ENCODE data around the gene TNFRSF11A. TPM values are rescaled to one million over a fixed set of nuclear protein-coding genes. Genes with fewer than 3 reads are reported as not detected.

TNFRSF11A gene
- total and polyA plus RNA-seq, 4 donors, result 0.87 to 2.3 (median 1.4) TPM

- H3K9me3 ChIP-seq (ENCODE audit: control insufficient read depth, insufficient read depth, low read length), result no peaks in the 10 kb centered on the region
- no peaks in the 10 kb centered on the region for H3K27me3 ChIP-seq (ENCODE audit: control insufficient read depth, insufficient read depth, low read length)
- H3K4me3 ChIP-seq (ENCODE audit: low read depth, low read length), result no peak overlapping the region
- H3K36me3 ChIP-seq (ENCODE audit: control insufficient read depth, insufficient read depth, low read length), result no peaks in the 10 kb centered on the region
- 84% methylated on average over 8 of the region's 9 CpGs for WGBS (ENCODE audit: insufficient coverage)
- H3K27ac ChIP-seq (ENCODE audit: low read depth, low read length), result no peak overlapping the region
- DNase-seq (ENCODE audit: low read depth in 4 of 6, low spot score in 6 of 6), result no peak
- no peaks in the 10 kb centered on the region for H3K4me1 ChIP-seq (ENCODE audit: control insufficient read depth, insufficient read depth, low read length)
Measured at GRCh38 chr18:62420513-62421209, 95.6 kb downstream of the TNFRSF11A start.

- no peaks in the 10 kb centered on the region for H3K27me3 ChIP-seq (ENCODE audit: control insufficient read depth, insufficient read depth, low read length)
- WGBS (ENCODE audit: insufficient coverage), result 1% methylated on average over 12 of the region's 14 CpGs
- peak; percentile 80 to 96 (median 85) for DNase-seq (ENCODE audit: low read depth in 4 of 6, low spot score in 6 of 6)
- no peaks in the 10 kb centered on the region for H3K36me3 ChIP-seq (ENCODE audit: control insufficient read depth, insufficient read depth, low read length)
- H3K9me3 ChIP-seq (ENCODE audit: control insufficient read depth, insufficient read depth, low read length), result no peaks in the 10 kb centered on the region
- no peaks in the 10 kb centered on the region for H3K4me1 ChIP-seq (ENCODE audit: control insufficient read depth, insufficient read depth, low read length)
- peak overlapping the region; percentile 35 for H3K27ac ChIP-seq (ENCODE audit: low read depth, low read length)
- peak overlapping the region; percentile 35 for H3K4me3 ChIP-seq (ENCODE audit: low read depth, low read length)
Measured at GRCh38 chr18:62425465-62426190, 100.5 kb downstream of the TNFRSF11A start.

- WGBS (ENCODE audit: insufficient coverage), result 43% methylated on average over 1 of the region's 3 CpGs
- Histone ChIP-seq H3K27me3 (ENCODE audit: control insufficient read depth, insufficient read depth, low read length) (no peaks in the 10 kb centered on the region), H3K9me3 (ENCODE audit: control insufficient read depth, insufficient read depth, low read length) (no peaks in the 10 kb centered on the region), H3K4me1 (ENCODE audit: control insufficient read depth, insufficient read depth, low read length) (no peaks in the 10 kb centered on the region), H3K27ac (ENCODE audit: low read depth, low read length) (no peak overlapping the region), H3K4me3 (ENCODE audit: low read depth, low read length) (no peak overlapping the region), H3K36me3 (ENCODE audit: control insufficient read depth, insufficient read depth, low read length) (no peaks in the 10 kb centered on the region)
- no peak for DNase-seq (ENCODE audit: low read depth in 4 of 6, low spot score in 6 of 6)
Measured at GRCh38 chr18:62426191-62426488, 101.0 kb downstream of the TNFRSF11A start.

GRCh38 chr18:62432176-62432575, 107.1 kb downstream of the TNFRSF11A start:
- no peaks in the 10 kb centered on the region for H3K36me3 ChIP-seq (ENCODE audit: control insufficient read depth, insufficient read depth, low read length)
- H3K27ac ChIP-seq (ENCODE audit: low read depth, low read length), result no peak overlapping the region
- WGBS (ENCODE audit: insufficient coverage), result 100% methylated on average over 1 of the region's 4 CpGs
- H3K4me3 ChIP-seq (ENCODE audit: low read depth, low read length), result no peak overlapping the region
- H3K4me1 ChIP-seq (ENCODE audit: control insufficient read depth, insufficient read depth, low read length), result no peaks in the 10 kb centered on the region
- DNase-seq (ENCODE audit: low read depth in 4 of 6, low spot score in 6 of 6), result no peak
- no peaks in the 10 kb centered on the region for H3K9me3 ChIP-seq (ENCODE audit: control insufficient read depth, insufficient read depth, low read length)
- no peaks in the 10 kb centered on the region for H3K27me3 ChIP-seq (ENCODE audit: control insufficient read depth, insufficient read depth, low read length)

- 90% methylated on average over 2 of the region's 4 CpGs for WGBS (ENCODE audit: insufficient coverage)
- H3K36me3 ChIP-seq (ENCODE audit: control insufficient read depth, insufficient read depth, low read length), result no peaks in the 10 kb centered on the region
- no peak for DNase-seq (ENCODE audit: low read depth in 4 of 6, low spot score in 6 of 6)
- H3K4me3 ChIP-seq (ENCODE audit: low read depth, low read length), result no peak overlapping the region
- no peaks in the 10 kb centered on the region for H3K27me3 ChIP-seq (ENCODE audit: control insufficient read depth, insufficient read depth, low read length)
- H3K9me3 ChIP-seq (ENCODE audit: control insufficient read depth, insufficient read depth, low read length), result no peaks in the 10 kb centered on the region
- H3K27ac ChIP-seq (ENCODE audit: low read depth, low read length), result no peak overlapping the region
- H3K4me1 ChIP-seq (ENCODE audit: control insufficient read depth, insufficient read depth, low read length), result no peaks in the 10 kb centered on the region
Measured at GRCh38 chr18:62434798-62435197, 109.7 kb downstream of the TNFRSF11A start.

- Histone ChIP-seq H3K4me1 (ENCODE audit: control insufficient read depth, insufficient read depth, low read length) (no peaks in the 10 kb centered on the region), H3K27me3 (ENCODE audit: control insufficient read depth, insufficient read depth, low read length) (no peaks in the 10 kb centered on the region), H3K27ac (ENCODE audit: low read depth, low read length) (no peak overlapping the region), H3K36me3 (ENCODE audit: control insufficient read depth, insufficient read depth, low read length) (no peaks in the 10 kb centered on the region), H3K9me3 (ENCODE audit: control insufficient read depth, insufficient read depth, low read length) (no peaks in the 10 kb centered on the region), H3K4me3 (ENCODE audit: low read depth, low read length) (no peak overlapping the region)
- 60% methylated on average over 2 of the region's 11 CpGs for WGBS (ENCODE audit: insufficient coverage)
- no peak for DNase-seq (ENCODE audit: low read depth in 4 of 6, low spot score in 6 of 6)
Measured at GRCh38 chr18:62435435-62436031, 110.4 kb downstream of the TNFRSF11A start.

GRCh38 chr18:62436636-62437234, 111.6 kb downstream of the TNFRSF11A start:
- no peak overlapping the region for H3K27ac ChIP-seq (ENCODE audit: low read depth, low read length)
- H3K27me3 ChIP-seq (ENCODE audit: control insufficient read depth, insufficient read depth, low read length), result no peaks in the 10 kb centered on the region
- no peaks in the 10 kb centered on the region for H3K9me3 ChIP-seq (ENCODE audit: control insufficient read depth, insufficient read depth, low read length)
- no peaks in the 10 kb centered on the region for H3K4me1 ChIP-seq (ENCODE audit: control insufficient read depth, insufficient read depth, low read length)
- DNase-seq (ENCODE audit: low read depth in 4 of 6, low spot score in 6 of 6), result no peak
- no peak overlapping the region for H3K4me3 ChIP-seq (ENCODE audit: low read depth, low read length)
- H3K36me3 ChIP-seq (ENCODE audit: control insufficient read depth, insufficient read depth, low read length), result no peaks in the 10 kb centered on the region
- 84% methylated on average over 5 of the region's 7 CpGs for WGBS (ENCODE audit: insufficient coverage)

- H3K27me3 ChIP-seq (ENCODE audit: control insufficient read depth, insufficient read depth, low read length), result no peaks in the 10 kb centered on the region
- WGBS (ENCODE audit: insufficient coverage), result 26% methylated on average over 7 of the region's 11 CpGs
- no peaks in the 10 kb centered on the region for H3K4me1 ChIP-seq (ENCODE audit: control insufficient read depth, insufficient read depth, low read length)
- H3K9me3 ChIP-seq (ENCODE audit: control insufficient read depth, insufficient read depth, low read length), result no peaks in the 10 kb centered on the region
- no peak overlapping the region for H3K27ac ChIP-seq (ENCODE audit: low read depth, low read length)
- H3K36me3 ChIP-seq (ENCODE audit: control insufficient read depth, insufficient read depth, low read length), result no peaks in the 10 kb centered on the region
- peak in 2 of 6 donors; percentile 26 to 32 for DNase-seq (ENCODE audit: low read depth in 4 of 6, low spot score in 6 of 6)
- no peak overlapping the region for H3K4me3 ChIP-seq (ENCODE audit: low read depth, low read length)
Measured at GRCh38 chr18:62437235-62438017, 112.3 kb downstream of the TNFRSF11A start.

- no peak for DNase-seq (ENCODE audit: low read depth in 4 of 6, low spot score in 6 of 6)
- Histone ChIP-seq H3K27ac (ENCODE audit: low read depth, low read length) (no peak overlapping the region), H3K27me3 (ENCODE audit: control insufficient read depth, insufficient read depth, low read length) (no peaks in the 10 kb centered on the region), H3K4me1 (ENCODE audit: control insufficient read depth, insufficient read depth, low read length) (no peaks in the 10 kb centered on the region), H3K36me3 (ENCODE audit: control insufficient read depth, insufficient read depth, low read length) (no peaks in the 10 kb centered on the region), H3K4me3 (ENCODE audit: low read depth, low read length) (no peak overlapping the region), H3K9me3 (ENCODE audit: control insufficient read depth, insufficient read depth, low read length) (no peaks in the 10 kb centered on the region)
- 51% methylated on average over 5 of the region's 10 CpGs for WGBS (ENCODE audit: insufficient coverage)
Measured at GRCh38 chr18:62438018-62438329, 112.9 kb downstream of the TNFRSF11A start.

Data from spinal cord (tissue), 10 donors.